Measurements from ENCODE around the gene CHST11.

The CHST11 gene

DNA sequence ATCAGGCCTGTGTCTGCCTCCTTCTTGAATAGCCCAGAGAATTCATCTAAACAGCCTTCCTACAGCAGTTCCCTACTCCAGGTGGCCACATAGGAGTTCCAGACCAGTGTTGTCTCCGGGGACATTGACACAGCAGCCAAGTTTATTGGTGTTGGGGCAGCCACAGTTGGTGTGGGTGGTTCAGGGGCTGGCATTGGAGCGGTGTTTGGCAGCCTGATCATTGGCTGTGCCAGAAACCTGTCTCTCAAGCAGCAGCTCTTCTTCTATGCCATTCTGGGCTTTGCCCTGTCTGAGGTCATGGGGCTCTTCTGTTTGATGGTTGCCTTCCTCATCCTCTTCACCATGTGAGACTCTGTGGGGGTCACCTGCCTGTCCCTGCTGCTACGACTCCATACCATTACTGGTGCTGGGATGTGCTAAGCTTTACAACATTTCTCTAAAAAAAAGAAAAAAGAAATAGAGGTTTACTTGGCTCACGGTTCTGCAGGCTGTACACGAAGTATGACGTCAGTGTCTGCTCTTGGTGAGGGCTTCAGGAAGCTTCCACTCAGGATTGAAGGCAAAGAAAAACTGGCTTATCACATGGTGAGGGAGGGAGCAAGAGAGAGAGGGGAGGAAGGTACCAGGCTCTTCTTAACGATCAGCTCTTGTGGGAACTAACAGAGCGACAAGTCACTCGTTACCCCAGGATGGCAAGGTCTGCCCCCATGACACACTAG, 57.5 kb downstream of the CHST11 start:
- Histone ChIP-seq H3K4me1 (ENCODE audit: insufficient read depth, low read length) (peaks cover 39% of the 10 kb centered on the region), H3K9ac (ENCODE audit: low read depth, low read length) (no peak overlapping the region), H4K20me1 (ENCODE audit: insufficient read depth, low read length) (peaks cover 92% of the 10 kb centered on the region), H3K27me3 (ENCODE audit: insufficient read depth, low read length, poor library complexity) (no peaks in the 10 kb centered on the region), H3K79me2 (ENCODE audit: insufficient read depth, low read length) (peaks cover 100% of the 10 kb centered on the region), H3K27ac (ENCODE audit: low read length) (0 out of 2 replicates have a peak overlapping the region, but pooled peaks have one; percentile 21), H3K36me3 (ENCODE audit: insufficient read depth, low read length) (peaks cover 26% of the 10 kb centered on the region), H2AFZ (ENCODE audit: low read depth, low read length) (no peak overlapping the region), H3K4me2 (ENCODE audit: insufficient read depth, low read length) (no peak overlapping the region), H3K4me3 (ENCODE audit: low read depth in 1 of 2, low read length in 2 of 2) (no peak overlapping the region), H3K9me3 (ENCODE audit: insufficient read depth, low read length, severe bottlenecking) (no peaks in the 10 kb centered on the region)
- TF ChIP-seq, protein P1, sequence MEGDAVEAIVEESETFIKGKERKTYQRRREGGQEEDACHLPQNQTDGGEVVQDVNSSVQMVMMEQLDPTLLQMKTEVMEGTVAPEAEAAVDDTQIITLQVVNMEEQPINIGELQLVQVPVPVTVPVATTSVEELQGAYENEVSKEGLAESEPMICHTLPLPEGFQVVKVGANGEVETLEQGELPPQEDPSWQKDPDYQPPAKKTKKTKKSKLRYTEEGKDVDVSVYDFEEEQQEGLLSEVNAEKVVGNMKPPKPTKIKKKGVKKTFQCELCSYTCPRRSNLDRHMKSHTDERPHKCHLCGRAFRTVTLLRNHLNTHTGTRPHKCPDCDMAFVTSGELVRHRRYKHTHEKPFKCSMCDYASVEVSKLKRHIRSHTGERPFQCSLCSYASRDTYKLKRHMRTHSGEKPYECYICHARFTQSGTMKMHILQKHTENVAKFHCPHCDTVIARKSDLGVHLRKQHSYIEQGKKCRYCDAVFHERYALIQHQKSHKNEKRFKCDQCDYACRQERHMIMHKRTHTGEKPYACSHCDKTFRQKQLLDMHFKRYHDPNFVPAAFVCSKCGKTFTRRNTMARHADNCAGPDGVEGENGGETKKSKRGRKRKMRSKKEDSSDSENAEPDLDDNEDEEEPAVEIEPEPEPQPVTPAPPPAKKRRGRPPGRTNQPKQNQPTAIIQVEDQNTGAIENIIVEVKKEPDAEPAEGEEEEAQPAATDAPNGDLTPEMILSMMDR (IDR thresholded peaks at IDR 0.05; ENCODE audit: borderline replicate concordance, extremely low read depth, low read length, poor library complexity, severe bottlenecking) = no peak
- TF ChIP-seq EZH2 (IDR thresholded peaks at IDR 0.05; ENCODE audit: borderline replicate concordance, low read depth, low read length, severe bottlenecking) = no peak
- ATAC-seq (ENCODE audit: insufficient read depth, low read depth) (no peak), DNase-seq (no peak)

DNA sequence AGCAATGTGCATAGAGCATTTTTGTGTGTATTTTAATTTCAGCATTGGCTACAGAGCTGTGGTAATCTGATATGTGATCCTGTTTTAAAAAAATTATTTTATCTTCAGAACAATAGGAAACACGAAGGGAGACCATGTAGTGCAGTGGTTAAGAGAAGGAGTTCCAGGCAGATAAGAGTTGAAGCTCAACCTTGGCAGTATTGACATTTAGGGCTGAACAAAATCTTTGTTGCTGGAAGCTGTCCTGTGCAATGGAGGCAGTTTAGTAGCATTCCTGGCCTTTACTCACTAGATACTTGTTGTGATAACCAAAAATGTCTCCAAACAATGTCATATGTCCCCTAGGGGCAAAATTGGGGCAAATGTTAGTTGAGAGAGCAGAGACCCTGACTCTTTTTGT, 59.2 kb downstream of the CHST11 start:
- Histone ChIP-seq H3K4me2 (ENCODE audit: insufficient read depth, low read length) (no peak overlapping the region), H3K27ac (ENCODE audit: low read length) (peak overlapping the region; percentile 3; the same call in 1 of the 2 replicates), H3K9ac (ENCODE audit: low read depth, low read length) (no peak overlapping the region), H3K9me3 (ENCODE audit: insufficient read depth, low read length, severe bottlenecking) (no peaks in the 10 kb centered on the region), H2AFZ (ENCODE audit: low read depth, low read length) (no peak overlapping the region), H3K4me1 (ENCODE audit: insufficient read depth, low read length) (peaks cover 45% of the 10 kb centered on the region), H3K79me2 (ENCODE audit: insufficient read depth, low read length) (peaks cover 100% of the 10 kb centered on the region), H4K20me1 (ENCODE audit: insufficient read depth, low read length) (peaks cover 93% of the 10 kb centered on the region), H3K36me3 (ENCODE audit: insufficient read depth, low read length) (peaks cover 40% of the 10 kb centered on the region), H3K27me3 (ENCODE audit: insufficient read depth, low read length, poor library complexity) (no peaks in the 10 kb centered on the region), H3K4me3 (ENCODE audit: low read depth in 1 of 2, low read length in 2 of 2) (no peak overlapping the region)
- ATAC-seq (ENCODE audit: insufficient read depth, low read depth) = no peak
- DNase-seq = no peak
- no peak for TF ChIP-seq EZH2 (IDR thresholded peaks at IDR 0.05; ENCODE audit: borderline replicate concordance, low read depth, low read length, severe bottlenecking)
- TF ChIP-seq, protein P1 (IDR thresholded peaks at IDR 0.05; ENCODE audit: borderline replicate concordance, extremely low read depth, low read length, poor library complexity, severe bottlenecking) = no peak

DNA sequence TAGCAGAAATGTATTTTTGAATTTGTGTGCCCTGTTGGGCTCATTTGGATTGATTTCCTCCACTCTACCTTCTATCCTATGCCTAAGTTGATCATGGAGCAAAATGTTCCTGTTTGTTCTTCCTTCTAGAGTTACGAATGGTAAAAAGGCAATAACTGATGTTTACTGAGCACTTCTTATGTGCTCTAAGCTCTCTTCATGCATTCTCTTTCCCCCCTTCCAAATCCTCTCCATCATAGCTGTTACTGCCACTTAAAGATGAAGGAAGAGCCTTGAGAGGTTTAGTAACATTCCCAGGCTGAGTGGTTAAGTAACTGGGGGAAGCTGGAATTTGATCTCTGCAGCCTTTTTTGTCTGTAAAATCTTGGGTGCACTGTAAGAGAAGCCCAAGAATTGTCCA, 60.1 kb downstream of the CHST11 start:
- H3K4me2 ChIP-seq (ENCODE audit: insufficient read depth, low read length) = no peak overlapping the region
- ATAC-seq (ENCODE audit: insufficient read depth, low read depth) (no peak), DNase-seq (no peak)
- no peak for TF ChIP-seq EZH2 (IDR thresholded peaks at IDR 0.05; ENCODE audit: borderline replicate concordance, low read depth, low read length, severe bottlenecking)
- TF ChIP-seq, protein P1 (IDR thresholded peaks at IDR 0.05; ENCODE audit: borderline replicate concordance, extremely low read depth, low read length, poor library complexity, severe bottlenecking) = no peak
- H4K20me1 ChIP-seq (ENCODE audit: insufficient read depth, low read length) = peaks cover 93% of the 10 kb centered on the region
- H3K4me1 ChIP-seq (ENCODE audit: insufficient read depth, low read length) = peaks cover 54% of the 10 kb centered on the region
- no peak overlapping the region for H3K9ac ChIP-seq (ENCODE audit: low read depth, low read length)
- no peaks in the 10 kb centered on the region for H3K9me3 ChIP-seq (ENCODE audit: insufficient read depth, low read length, severe bottlenecking)
- H3K36me3 ChIP-seq (ENCODE audit: insufficient read depth, low read length) = peaks cover 42% of the 10 kb centered on the region
- H3K4me3 ChIP-seq (ENCODE audit: low read depth in 1 of 2, low read length in 2 of 2) = no peak overlapping the region
- peak overlapping the region; percentile 3; the same call in 1 of the 2 replicates for H3K27ac ChIP-seq (ENCODE audit: low read length)
- H3K79me2 ChIP-seq (ENCODE audit: insufficient read depth, low read length) = peaks cover 100% of the 10 kb centered on the region
- H2AFZ ChIP-seq (ENCODE audit: low read depth, low read length) = no peak overlapping the region
- H3K27me3 ChIP-seq (ENCODE audit: insufficient read depth, low read length, poor library complexity) = no peaks in the 10 kb centered on the region

Data from DND-41 (cell line).